Common myeloid progenitor, CD34-positive (primary cell): Measurements from ENCODE around the gene RAB27A.
A peak's percentile ranks its signal among the peaks of the same experiment; 100 is the strongest.
"Not testable (repeated sequence)": the region's sequence is repeated elsewhere in the genome, so short reads cannot be mapped to it uniquely, and the experiment has no call there.

Experiments
- CTCF ChIA-PET: fragments of 350-600 bp; sonication (Branson Sonifier 250); formaldehyde crosslinking; loops from one replicate; lab custom pipeline; 2021; ENCODE audit warnings: antibody characterized with exemption; lab: Charles Lee
- POLR2A ChIA-PET: fragments of 350-600 bp; sonication (Branson Sonifier 250); formaldehyde crosslinking; loops from one replicate; lab custom pipeline; 2021; ENCODE audit warnings: antibody characterized with exemption; lab: Charles Lee
- DNase-seq, 3 donors: peaks; one replicate each; pipeline versions ENCODE4 v3.0.0 to v3.0.0-alpha.2; 2013
- H3K27ac ChIP-seq, 2 experiments: 1 replicate in 1 of 2; 2 replicates in 1 of 2; pipeline ENCODE4 v1.7.0; 2013; ENCODE audit warnings: inconsistent platforms in 2 of 2, low read length in 2 of 2, mild to moderate bottlenecking in 2 of 2, low read depth in 1 of 2, moderate library complexity in 1 of 2; ENCODE audit not compliant: severe bottlenecking in 2 of 2, insufficient read depth in 1 of 2, poor library complexity in 1 of 2
- H3K27me3 ChIP-seq, 5 experiments: replicated peaks in 2 of 5; 1 replicate in 3 of 5; 2 replicates in 2 of 5; pipeline versions ENCODE4 v1.6.1 to v1.7.0; 2013; ENCODE audit warnings: low read length in 4 of 5, mild to moderate bottlenecking in 2 of 5, moderate library complexity in 2 of 5, inconsistent platforms in 1 of 5; ENCODE audit not compliant: insufficient read depth in 5 of 5, control insufficient read depth in 4 of 5
- H3K36me3 ChIP-seq, 4 experiments: 1 replicate in 2 of 4; 2 replicates in 2 of 4; pipeline versions ENCODE4 v1.6.1 to v1.7.0; 2013; ENCODE audit warnings: low read length in 3 of 4, control low read depth in 1 of 4, mild to moderate bottlenecking in 1 of 4; ENCODE audit not compliant: control insufficient read depth in 4 of 4, insufficient read depth in 4 of 4
- H3K4me1 ChIP-seq, 4 experiments: 1 replicate in 3 of 4; 2 replicates in 1 of 4; pipeline versions ENCODE4 v1.6.1 to v1.7.1; 2013; ENCODE audit warnings: low read length in 3 of 4, mild to moderate bottlenecking in 3 of 4, control low read depth in 1 of 4, inconsistent platforms in 1 of 4, moderate library complexity in 1 of 4; ENCODE audit not compliant: control insufficient read depth in 4 of 4, insufficient read depth in 4 of 4; ENCODE audit errors: control extremely low read depth in 1 of 4
- H3K4me3 ChIP-seq, 7 experiments: 1 replicate in 4 of 7; 2 replicates in 3 of 7; pipeline versions ENCODE4 v1.5.1 to v1.7.0; 2013; ENCODE audit warnings: mild to moderate bottlenecking in 7 of 7, low read length in 6 of 7, moderate library complexity in 6 of 7, inconsistent platforms in 2 of 7, low read depth in 2 of 7, control low read depth in 1 of 7; ENCODE audit not compliant: insufficient read depth in 4 of 7, control insufficient read depth in 1 of 7; ENCODE audit errors: extremely low read depth in 1 of 7
- H3K9me3 ChIP-seq, 5 experiments: 1 replicate in 4 of 5; 2 replicates in 1 of 5; pipeline versions ENCODE4 v1.6.1 to v1.7.1; 2013; ENCODE audit warnings: low read length in 4 of 5, mild to moderate bottlenecking in 2 of 5, inconsistent platforms in 1 of 5, low read depth in 1 of 5, moderate library complexity in 1 of 5; ENCODE audit not compliant: control insufficient read depth in 4 of 5, insufficient read depth in 2 of 5; ENCODE audit errors: control extremely low read depth in 1 of 5
- WGBS: methylation state at CpG from one replicate; pipeline ENCODE4 v1.1.5; 2013; ENCODE audit not compliant: insufficient coverage; 5-methylcytosine and 5-hydroxymethylcytosine counted together

The RAB27A gene

GRCh38 chr15:55320238-55320550 lies 30.6 kb upstream of the RAB27A start:
- no CpG with 5 or more reads among the region's 2 CpGs for WGBS
- peak overlapping the region in 5 of 7 experiments; percentile 6 to 98 (median 93) for H3K4me3 ChIP-seq
- ChIA-PET POLR2A (no interaction called here), CTCF (no interaction called here)
- peaks cover 9 to 34% (median 21%) of the 10 kb centered on the region in 4 experiments for H3K4me1 ChIP-seq
- H3K9me3 ChIP-seq = no peaks in the 10 kb centered on the region
- H3K27ac ChIP-seq = peak overlapping the region in 1 of 2 experiments; percentile 99
- no peaks in the 10 kb centered on the region for H3K27me3 ChIP-seq
- H3K36me3 ChIP-seq = peaks cover 0 to 8% (median 3%) of the 10 kb centered on the region in 4 experiments
- DNase-seq = no peak

- peaks cover 9 to 34% (median 21%) of the 10 kb centered on the region in 4 experiments for H3K4me1 ChIP-seq
- no peaks in the 10 kb centered on the region for H3K9me3 ChIP-seq
- peak overlapping the region; percentile 98 to 99 for H3K27ac ChIP-seq
- CTCF ChIA-PET = interaction anchor here (0.7 to 1.8 kb wide), 6 partner anchors 21 to 116 kb away, joined by 3 to 7 read pairs (median 3); partner anchors contain the start of genes CCPG1 and PIERCE2
- peak in 2 of 3 donors; percentile 39 to 45 for DNase-seq
- POLR2A ChIA-PET = interaction anchor here (1.5 kb wide), 1 partner anchor 88 kb away, joined by 5 read pairs; the partner anchor contains the start of genes CCPG1 and PIERCE2
- WGBS = 56% methylated on average over 3 of the region's 4 CpGs
- H3K4me3 ChIP-seq = peak overlapping the region; percentile 83 to 98 (median 93)
- H3K27me3 ChIP-seq = no peaks in the 10 kb centered on the region
- H3K36me3 ChIP-seq = peaks cover 0 to 5% (median 3%) of the 10 kb centered on the region in 4 experiments
These were observed 30.1 kb upstream of the RAB27A start for GRCh38 chr15:55319537-55320237.

GRCh38 chr15:55318588-55319494 lies 29.2 kb upstream of the RAB27A start, which contains the start of the genes PIGB and PIGBOS1:
PIGB (plus strand) TSS chr15:55319222; CDS start chr15:55319251, 29 bp downstream.
PIGBOS1 (minus strand) TSS chr15:55319123; CDS start chr15:55317792, 1,331 bp downstream.
- peaks cover 9 to 32% (median 18%) of the 10 kb centered on the region in 4 experiments for H3K4me1 ChIP-seq
- WGBS = under 1% methylated on average over 40 of the region's 49 CpGs
- DNase-seq = peak; percentile 94 to 97 (median 95)
- no peaks in the 10 kb centered on the region for H3K27me3 ChIP-seq
- CTCF ChIA-PET = interaction anchor here (0.6 to 1.8 kb wide), 9 partner anchors 20 to 1045 kb away, joined by 3 to 7 read pairs (median 3); partner anchors contain the start of genes CCPG1 and PIERCE2
- peak within 1 kb of the TSS; percentile 98 to 99 for H3K27ac ChIP-seq
- H3K36me3 ChIP-seq = peaks cover 0 to 4% (median 1%) of the 10 kb centered on the region in 4 experiments
- no peaks in the 10 kb centered on the region for H3K9me3 ChIP-seq
- POLR2A ChIA-PET = interaction anchor here (0.6 to 1.5 kb wide), 2 partner anchors 8 to 89 kb away, joined by 3 to 5 read pairs; partner anchors contain the start of genes CCPG1 and PIERCE2
- H3K4me3 ChIP-seq = peak within 1 kb of the TSS; percentile 83 to 98 (median 93)

GRCh38 chr15:55302801-55303200 lies 13.2 kb upstream of the RAB27A start:
- H3K4me1 ChIP-seq, CTCF ChIA-PET: not testable (repeated sequence)

GRCh38 chr15:55297315-55297714 lies 7.7 kb upstream of the RAB27A start:
- no peaks in the 10 kb centered on the region for H3K27me3 ChIP-seq
- no peak overlapping the region for H3K4me3 ChIP-seq
- no peaks in the 10 kb centered on the region for H3K36me3 ChIP-seq
- no peak overlapping the region for H3K27ac ChIP-seq
- ChIA-PET POLR2A (no interaction called here), CTCF (interaction anchor here (1.1 kb wide), 1 partner anchor 29 kb away, joined by 4 read pairs; no protein-coding TSS in a partner anchor)
- H3K9me3 ChIP-seq = no peaks in the 10 kb centered on the region
- no peak for DNase-seq
- H3K4me1 ChIP-seq = no peaks in the 10 kb centered on the region

More at GRCh38 chr15:55302801-55303200, 13.2 kb upstream of the RAB27A start:
- no CpG with 5 or more reads among the region's 32 CpGs for WGBS
- DNase-seq, H3K4me3 ChIP-seq, H3K27ac ChIP-seq, POLR2A ChIA-PET, H3K36me3 ChIP-seq, H3K27me3 ChIP-seq, H3K9me3 ChIP-seq: not testable (repeated sequence)

GRCh38 chr15:55290528-55291057 lies 980 bp upstream of the RAB27A start:
- CTCF ChIA-PET = interaction anchor here (0.6 to 3.5 kb wide), 19 partner anchors 8 to 102 kb away, joined by 3 to 54 read pairs (median 4); partner anchors contain the start of gene RSL24D1
- Histone ChIP-seq H3K4me3 (peak overlapping the region in 6 of 7 experiments; percentile 85 to 97 (median 88)), H3K27ac (peak overlapping the region; percentile 25 to 79), H3K36me3 (peaks cover 0 to 8% (median 1%) of the 10 kb centered on the region in 4 experiments), H3K9me3 (no peaks in the 10 kb centered on the region), H3K27me3 (no peaks in the 10 kb centered on the region), H3K4me1 (peaks cover 0 to 22% (median 10%) of the 10 kb centered on the region in 4 experiments)
- peak; percentile 86 to 88 (median 87) for DNase-seq
- 29% methylated on average over 17 of the region's 17 CpGs for WGBS
- POLR2A ChIA-PET = no interaction called here
